PC-9 (cell line): Measurements from ENCODE around the gene CTU2.

Source experiments
- CTCF ChIP-seq: fragments of 200-600 bp; sonication (generic); conservative IDR thresholded peaks from 2 replicates; pipeline ENCODE4 v1.6.1; 2017; ENCODE audit warnings: mixed run types, antibody characterized with exemption, mild to moderate bottlenecking, moderate library complexity
- EZH2 ChIP-seq: fragments of 200-600 bp; sonication (generic); IDR thresholded peaks from 2 replicates; pipeline ENCODE4 v1.8.0; 2017; ENCODE audit warnings: antibody characterized with exemption, low read depth

- TF ChIP-seq CTCF (peak; percentile 88), EZH2 (no peak)
These were observed 37.6 kb downstream of the CTU2 start for GRCh38 chr16:88743693-88744576.
